Measurements from ENCODE around the gene GPR84.
"Not testable (repeated sequence)": the region's sequence is repeated elsewhere in the genome, so short reads cannot be mapped to it uniquely, and the experiment has no call there.

The GPR84 gene

GRCh38 chr12:54355104-54355815 is 9.0 kb downstream of the GPR84 start:
- no peak for DNase-seq (ENCODE audit: low read depth)

- not testable (repeated sequence) for DNase-seq (ENCODE audit: low read depth)
Measured at GRCh38 chr12:54354271-54354670, 10.0 kb downstream of the GPR84 start.

GRCh38 chr12:54352891-54353874 is 11.1 kb downstream of the GPR84 start:
- DNase-seq (ENCODE audit: low read depth) = no peak

GRCh38 chr12:54352022-54352531 is 12.2 kb downstream of the GPR84 start:
- DNase-seq (ENCODE audit: low read depth) = no peak

- DNase-seq (ENCODE audit: low read depth) = no peak
Measured at GRCh38 chr12:54351341-54351740, 12.9 kb downstream of the GPR84 start.

- DNase-seq (ENCODE audit: low read depth) = no peak
Measured at GRCh38 chr12:54350743-54351142, 13.5 kb downstream of the GPR84 start.

- DNase-seq (ENCODE audit: low read depth) = no peak
Measured at GRCh38 chr12:54349679-54350078, 14.6 kb downstream of the GPR84 start.

- no peak for DNase-seq (ENCODE audit: low read depth)
Measured at GRCh38 chr12:54349036-54349435, 15.2 kb downstream of the GPR84 start.

- no peak for DNase-seq (ENCODE audit: low read depth)
Measured at GRCh38 chr12:54341378-54342300, 22.6 kb downstream of the GPR84 start.

GRCh38 chr12:54340846-54341245 is 23.4 kb downstream of the GPR84 start:
- DNase-seq (ENCODE audit: low read depth) = no peak

- no peak for DNase-seq (ENCODE audit: low read depth)
Measured at GRCh38 chr12:54338698-54339296, 25.5 kb downstream of the GPR84 start.

GRCh38 chr12:54337854-54338650 is 26.2 kb downstream of the GPR84 start:
- no peak for DNase-seq (ENCODE audit: low read depth)

GRCh38 chr12:54337280-54337842 is 26.9 kb downstream of the GPR84 start:
- no peak for DNase-seq (ENCODE audit: low read depth)

- DNase-seq (ENCODE audit: low read depth) = no peak
Measured at GRCh38 chr12:54333420-54334034, 30.8 kb downstream of the GPR84 start.

GRCh38 chr12:54331461-54331860 is 32.8 kb downstream of the GPR84 start:
- no peak for DNase-seq (ENCODE audit: low read depth)

- DNase-seq (ENCODE audit: low read depth) = no peak
Measured at GRCh38 chr12:54330442-54330841, 33.8 kb downstream of the GPR84 start.

GRCh38 chr12:54329759-54330158 is 34.5 kb downstream of the GPR84 start:
- no peak for DNase-seq (ENCODE audit: low read depth)

- DNase-seq (ENCODE audit: low read depth) = no peak
Measured at GRCh38 chr12:54328595-54329337, 35.5 kb downstream of the GPR84 start.
